KBM-7 (cell line): ENCODE results near the gene OSBPL6.
"Not testable (repeated sequence)": the region's sequence is repeated elsewhere in the genome, so short reads cannot be mapped to it uniquely, and the experiment has no call there.

ENCODE experiments used
- DNase-seq: peaks from one replicate; pipeline ENCODE4 v3.0.0-alpha.2; 2015
- in situ Hi-C: fragments of 300-500 bp; cut with MboI; formaldehyde crosslinking; loops from 2 replicates; pipeline ENCODE4 v1.14.3; 2020; ENCODE audit warnings: low sequenced_read_pairs, low pct_unique_long_range_greater_than_20kb, mixed read lengths

Gene OSBPL6

DNA sequence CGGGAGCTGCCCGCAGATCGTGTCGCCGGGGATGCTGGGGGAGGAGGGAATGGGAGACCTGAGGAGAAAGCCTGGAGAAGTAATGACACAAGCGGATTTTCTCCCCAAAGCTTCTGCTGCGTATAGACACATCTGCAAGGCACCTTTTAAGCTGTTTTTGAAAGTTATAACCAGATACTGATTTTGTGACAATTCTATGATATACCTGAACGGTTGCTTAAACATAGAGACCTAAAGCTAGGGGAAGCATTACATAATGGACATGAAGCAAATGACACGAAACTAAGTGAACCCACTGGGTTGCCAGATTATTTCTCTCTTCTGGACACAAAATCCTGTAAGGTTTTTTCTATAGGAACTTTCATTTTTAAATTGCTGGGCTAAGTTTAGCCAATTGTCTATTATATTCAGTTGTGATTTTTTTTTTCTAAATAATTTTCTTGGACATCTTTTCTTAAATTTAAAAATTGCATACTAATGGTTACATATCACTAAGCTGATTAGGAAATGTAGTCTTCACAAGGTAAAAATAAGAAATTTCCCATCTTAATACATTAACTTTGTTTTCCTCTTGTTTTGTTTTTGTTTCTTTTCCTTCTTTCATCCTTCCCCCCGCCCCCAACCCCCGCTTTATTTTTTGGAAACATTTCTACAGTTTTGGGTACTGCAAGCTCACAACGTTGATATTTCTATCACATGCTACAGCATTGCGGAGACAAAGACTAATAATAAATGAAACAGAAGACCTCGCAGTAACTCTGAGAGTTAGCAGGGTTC, 1.3 kb downstream of the OSBPL6 start:
- in situ Hi-C loops, result no loop called here
- DNase-seq, result no peak

DNA sequence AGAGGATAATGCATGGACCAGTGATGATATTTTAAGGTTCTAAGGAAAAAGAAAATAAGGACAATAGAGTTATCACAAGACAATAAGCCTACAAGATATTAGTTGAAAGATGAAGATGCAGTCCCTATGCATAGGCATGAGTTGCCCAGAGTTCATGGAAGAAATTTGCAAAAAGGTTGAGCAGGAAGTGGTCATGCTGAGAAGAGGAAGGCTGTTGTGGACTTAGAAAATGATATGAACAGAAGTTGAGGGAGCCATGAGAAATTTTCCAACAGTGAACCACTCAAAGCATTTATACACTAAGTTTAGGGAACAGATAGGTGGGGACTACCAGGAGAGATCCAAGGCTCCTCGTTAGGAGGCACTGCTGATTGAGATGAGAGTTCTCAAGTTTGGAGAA, 3.5 kb downstream of the OSBPL6 start:
- peak; percentile 67 for DNase-seq
- in situ Hi-C loops, result no loop called here

DNA sequence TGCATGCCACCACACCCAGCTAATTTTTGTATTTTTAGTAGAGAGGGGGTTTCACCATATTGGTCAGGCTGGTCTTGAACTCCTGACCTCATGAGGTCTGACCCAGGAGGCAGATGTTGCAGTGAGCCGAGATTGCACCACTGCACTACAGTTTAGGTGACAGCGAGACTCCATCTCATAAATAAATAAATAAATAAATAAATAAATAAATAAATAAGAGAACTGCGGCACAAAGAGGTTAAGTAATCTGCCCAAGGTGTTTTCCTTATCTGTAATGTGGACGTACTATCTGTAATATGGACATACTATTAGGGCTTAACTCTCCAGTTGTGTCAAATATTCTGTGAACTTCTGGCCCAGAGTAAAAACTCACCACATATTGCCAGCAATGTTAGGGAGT, 4.1 kb downstream of the OSBPL6 start:
- in situ Hi-C loops, DNase-seq: not testable (repeated sequence)

- no peak for DNase-seq
- in situ Hi-C loops, result no loop called here
Observed at GRCh38 chr2:178199334-178199733, 5.0 kb downstream of the OSBPL6 start.

DNA sequence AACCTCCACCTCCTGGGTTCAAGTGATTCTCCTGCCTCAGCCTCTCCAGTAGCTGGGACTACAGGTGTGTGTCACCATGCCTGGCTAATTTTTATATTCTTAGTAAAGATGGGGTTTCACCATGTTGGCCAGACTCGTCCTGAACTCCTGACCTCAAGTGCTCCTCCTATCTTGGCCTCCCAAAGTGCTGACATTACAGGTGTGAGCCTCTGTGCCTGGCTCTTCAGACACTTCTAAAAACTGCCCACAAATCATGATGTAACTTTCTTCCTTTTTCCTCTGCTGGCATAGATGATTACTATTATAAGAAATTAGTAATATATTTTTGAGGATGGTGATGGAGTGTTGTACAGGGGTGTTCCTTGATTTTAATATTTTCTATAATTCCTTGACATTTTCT, 6.0 kb downstream of the OSBPL6 start:
- no peak for DNase-seq
- in situ Hi-C loops, result no loop called here

GRCh38 chr2:178202927-178203326, 8.6 kb downstream of the OSBPL6 start:
- DNase-seq, result no peak
- in situ Hi-C loops, result no loop called here

GRCh38 chr2:178204977-178205376, 10.7 kb downstream of the OSBPL6 start:
- DNase-seq, result no peak

DNA sequence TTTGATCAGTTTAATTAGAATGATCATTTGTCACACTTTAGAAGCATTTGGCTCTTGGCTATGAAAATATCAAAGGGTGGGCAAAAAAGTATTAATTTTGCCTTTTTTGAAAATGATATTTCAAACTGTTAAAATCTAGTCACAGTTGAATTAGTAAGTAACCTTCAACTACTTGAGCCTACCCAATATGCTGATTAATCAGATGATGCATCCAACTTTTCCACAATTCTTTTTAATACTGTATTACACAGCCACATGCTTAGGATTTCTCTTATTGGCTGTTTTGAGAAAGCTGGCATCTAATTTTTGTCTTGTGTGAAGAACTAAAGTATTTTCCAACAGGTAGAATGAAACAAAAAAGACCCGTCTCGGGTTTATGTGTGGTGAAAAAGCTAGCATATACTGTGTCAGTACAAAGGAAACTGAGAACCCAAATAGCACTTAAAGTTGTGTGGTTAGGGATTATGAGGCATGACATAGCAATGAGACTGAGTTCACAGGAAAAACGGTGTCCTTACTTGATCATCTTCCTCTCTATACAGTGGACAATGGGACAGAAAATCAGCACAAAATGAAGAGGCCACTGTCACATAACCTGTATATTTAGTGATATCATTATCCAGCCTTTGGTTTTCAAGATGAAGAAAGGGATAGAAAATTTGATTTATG, 11.7 kb downstream of the OSBPL6 start:
- in situ Hi-C loops, result no loop called here
- no peak for DNase-seq

More at GRCh38 chr2:178204977-178205376, 10.7 kb downstream of the OSBPL6 start:
- in situ Hi-C loops, result no loop called here

GRCh38 chr2:178208336-178208735, 14.0 kb downstream of the OSBPL6 start:
- no peak for DNase-seq
- in situ Hi-C loops, result no loop called here

- no peak for DNase-seq
- in situ Hi-C loops, result no loop called here
Observed at GRCh38 chr2:178208817-178209216, 14.5 kb downstream of the OSBPL6 start.

DNA sequence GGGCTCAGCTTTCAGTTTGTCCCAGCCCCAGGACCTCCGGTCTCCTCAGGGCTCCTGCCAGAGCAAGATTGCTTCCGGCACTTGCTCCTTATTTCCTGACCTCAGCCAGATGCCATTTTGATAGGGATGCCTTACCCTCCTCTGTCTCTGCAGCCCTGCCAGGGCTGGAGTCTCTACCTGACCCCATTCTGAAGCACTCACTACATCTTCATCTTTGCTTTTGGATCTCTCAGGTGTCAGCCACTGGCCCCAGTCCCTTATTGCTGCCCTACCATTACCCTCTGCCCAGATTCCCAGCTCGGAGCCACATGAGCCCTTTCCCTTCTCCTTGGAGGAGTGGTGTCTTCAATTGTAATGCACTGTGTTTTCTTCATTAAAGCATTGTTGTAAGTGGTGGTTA, 17.1 kb downstream of the OSBPL6 start:
- in situ Hi-C loops, result no loop called here
- DNase-seq, result no peak

DNA sequence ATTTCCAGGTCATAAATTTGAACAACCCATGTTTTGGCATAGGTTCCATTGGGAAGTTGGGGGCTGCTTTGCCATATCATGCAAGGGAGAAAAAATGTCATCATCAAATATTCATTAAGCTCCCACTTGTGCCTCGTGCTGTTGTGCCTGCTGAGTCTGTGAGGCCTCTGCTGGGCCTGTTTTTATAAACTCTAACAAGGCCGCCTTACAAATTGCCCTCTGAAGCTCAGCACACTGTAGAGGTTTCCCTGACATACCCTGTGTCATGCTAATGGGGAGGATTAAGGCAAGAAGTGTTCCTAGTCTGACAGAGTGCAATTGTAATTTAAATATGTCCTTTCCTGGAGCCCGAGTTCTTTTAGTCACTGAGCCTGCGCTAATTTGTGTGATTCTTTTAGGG, 17.6 kb downstream of the OSBPL6 start:
- in situ Hi-C loops, result no loop called here
- no peak for DNase-seq

DNA sequence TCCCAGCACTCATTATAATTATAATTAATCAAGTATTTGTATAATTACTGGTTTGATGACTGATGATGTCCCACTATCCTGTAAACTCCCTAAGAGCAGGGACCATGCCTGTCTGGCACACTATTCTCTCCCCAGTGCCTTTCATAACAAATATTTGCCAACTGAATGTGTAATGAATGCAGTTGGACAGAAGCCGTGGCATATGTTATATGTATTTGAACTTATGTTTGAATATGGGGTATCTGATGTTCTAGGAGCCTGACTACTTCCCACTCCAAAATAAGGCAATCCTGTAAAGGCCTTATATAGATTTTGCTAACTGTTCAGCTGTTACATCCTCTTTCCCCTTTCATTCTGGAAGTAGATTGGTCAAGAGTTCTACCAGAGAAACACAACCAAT, 19.7 kb downstream of the OSBPL6 start:
- in situ Hi-C loops, result no loop called here
- DNase-seq, result no peak

DNA sequence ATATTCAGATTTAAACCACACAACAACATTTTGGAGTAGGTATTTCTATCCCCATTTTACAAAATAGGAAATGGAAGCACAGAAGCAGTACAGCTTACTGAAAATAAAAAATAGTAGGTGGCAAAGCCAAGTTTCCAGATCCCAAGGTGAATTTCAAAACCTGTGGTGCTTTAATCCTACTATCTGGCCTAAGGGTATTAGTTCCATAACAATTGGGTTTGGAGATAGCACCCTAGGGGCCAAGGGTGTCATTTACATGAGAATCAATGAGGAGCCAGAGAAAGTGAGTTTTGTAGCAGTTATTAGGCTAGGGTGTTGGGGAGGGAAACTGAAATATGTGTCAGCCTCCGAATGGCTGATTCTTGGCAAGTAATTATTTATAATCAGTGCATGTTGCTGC, 24.9 kb downstream of the OSBPL6 start:
- DNase-seq, result no peak
- in situ Hi-C loops, result no loop called here

DNA sequence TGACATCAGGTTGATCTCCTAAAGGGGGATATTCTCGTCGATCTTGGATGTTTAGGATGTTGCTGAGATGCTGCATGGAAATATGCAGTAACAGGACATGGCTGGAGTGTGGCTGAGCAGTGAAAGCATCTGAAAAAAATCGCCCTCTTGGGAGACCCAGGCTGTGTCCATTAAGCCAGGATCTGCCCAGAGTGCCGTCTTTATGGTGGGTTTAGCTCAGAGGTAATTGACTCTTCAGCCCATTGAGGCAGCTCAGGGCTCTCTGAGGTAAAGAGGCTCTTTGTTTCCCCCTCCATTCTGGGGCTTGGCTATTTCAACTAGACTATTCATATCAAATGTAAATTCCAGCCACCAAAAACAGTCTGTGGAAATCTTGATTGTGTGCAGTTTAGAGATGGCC, 26.5 kb downstream of the OSBPL6 start:
- no peak for DNase-seq
- in situ Hi-C loops, result no loop called here

DNA sequence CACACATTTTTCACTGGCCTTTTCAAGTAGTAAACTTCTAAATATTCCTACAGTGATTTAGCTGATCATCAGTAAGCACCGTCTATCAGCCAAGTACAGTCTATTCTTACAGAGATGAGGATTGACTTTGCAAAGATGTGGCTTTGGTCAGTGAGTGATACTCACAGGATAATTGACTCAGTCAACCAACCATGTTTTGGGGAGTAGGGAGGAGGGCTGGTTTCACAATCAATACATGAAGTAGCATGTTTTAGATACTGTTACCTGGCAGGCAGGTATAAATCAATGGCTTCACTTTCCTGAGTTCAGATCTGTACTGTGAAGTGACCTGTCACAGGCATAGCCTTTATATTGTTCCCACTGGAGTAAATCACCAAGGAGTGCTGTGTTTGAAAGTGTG, 27.2 kb downstream of the OSBPL6 start:
- DNase-seq, result no peak

DNA sequence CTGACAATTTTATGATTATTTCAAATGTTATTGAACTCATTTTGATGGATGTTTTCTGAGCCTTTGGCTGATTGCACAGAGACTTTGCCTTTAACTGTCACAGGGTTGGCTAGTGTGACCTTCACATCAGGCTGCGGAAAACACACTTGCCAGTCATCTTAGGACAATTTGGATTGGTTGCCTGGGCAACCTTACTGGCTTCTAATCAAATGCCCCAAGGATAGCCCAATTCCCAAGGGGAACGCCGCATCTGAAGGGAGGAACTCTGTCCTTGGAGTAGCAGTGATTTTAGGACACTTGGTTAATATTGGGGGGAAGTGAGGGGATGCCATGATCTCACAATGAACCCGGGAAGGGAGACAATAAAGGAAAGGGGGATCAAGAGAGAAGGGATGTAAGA, 29.5 kb downstream of the OSBPL6 start:
- in situ Hi-C loops, result no loop called here
- DNase-seq, result no peak

More for the DNA sequence above, 27.2 kb downstream of the OSBPL6 start:
- in situ Hi-C loops, result no loop called here

DNA sequence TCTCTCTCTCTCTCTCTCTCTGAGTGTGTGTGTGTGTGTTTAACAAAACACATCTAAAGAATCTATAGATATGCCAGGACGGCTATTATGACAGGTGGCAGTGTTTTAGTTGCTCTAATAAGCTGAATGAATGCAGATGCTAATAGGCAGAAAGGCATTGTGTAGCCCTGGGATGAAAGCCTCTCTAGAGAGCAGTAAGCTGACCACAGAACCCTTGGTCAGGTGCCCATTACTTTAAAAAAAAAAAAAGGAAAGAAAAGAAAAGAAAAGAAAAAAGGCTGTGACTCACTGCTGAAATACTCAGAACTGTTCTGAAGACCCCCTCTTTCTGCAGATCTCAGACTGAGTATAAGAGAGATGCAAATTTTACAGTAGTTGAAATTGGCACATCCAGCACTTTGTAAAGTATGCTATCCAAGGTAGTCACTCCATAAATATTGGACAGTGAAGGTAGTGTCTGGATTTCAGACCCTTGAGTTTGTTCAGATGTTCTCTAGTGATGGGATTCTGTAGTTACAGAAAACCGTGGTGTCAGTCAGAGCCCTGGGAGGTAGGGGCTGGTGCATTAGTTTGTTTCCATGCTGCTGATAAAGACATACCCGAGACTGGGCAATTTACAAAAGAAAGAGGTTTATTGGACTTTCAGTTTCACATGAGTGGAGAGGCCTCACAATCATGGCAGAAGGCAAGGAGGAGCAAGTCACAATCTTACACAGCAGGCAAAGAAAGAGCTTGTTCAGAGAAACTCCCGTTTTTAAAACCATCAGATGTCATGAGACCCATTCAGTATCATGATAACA, 30.9 kb downstream of the OSBPL6 start:
- no peak for DNase-seq
- in situ Hi-C loops, result no loop called here

DNA sequence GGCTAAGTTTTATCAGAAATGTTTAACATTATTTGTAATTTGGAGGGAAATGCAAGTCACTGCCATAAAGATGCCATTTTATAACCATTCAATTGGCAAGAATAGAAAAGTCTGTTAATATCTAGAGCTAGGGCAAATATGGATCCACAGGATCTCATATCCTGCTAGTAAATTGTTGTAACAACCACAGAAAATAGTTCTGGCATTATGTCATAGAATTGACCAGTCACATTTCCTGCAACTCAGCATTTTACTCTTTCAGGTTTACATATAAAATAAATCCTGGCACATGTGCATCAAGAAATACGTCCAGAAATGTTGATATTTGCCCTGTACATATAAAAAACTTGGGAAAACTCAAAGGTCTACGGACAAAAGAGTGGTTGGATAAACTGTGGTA, 32.9 kb downstream of the OSBPL6 start:
- DNase-seq, result no peak
- in situ Hi-C loops, result no loop called here

- peak; percentile 64 for DNase-seq
- in situ Hi-C loops, result no loop called here
Observed at GRCh38 chr2:178229927-178230326, 35.6 kb downstream of the OSBPL6 start.
